Colonic mucosa (tissue), 4 donors: ENCODE data around the gene PEX5L. TPM values are rescaled to one million over a fixed set of nuclear protein-coding genes. Genes with fewer than 3 reads are reported as not detected.
"Not testable (repeated sequence)": the region's sequence is repeated elsewhere in the genome, so short reads cannot be mapped to it uniquely, and the experiment has no call there.

Experiments
- DNase-seq: peaks from one replicate; pipeline ENCODE4 v3.0.0-alpha.2; 2020
- H3K27ac ChIP-seq: fragments of 200-600 bp; one replicate; pipeline ENCODE4 v1.8.0; 2021
- H3K27me3 ChIP-seq: fragments of 200-600 bp; one replicate; pipeline ENCODE4 v1.8.0; 2021
- H3K36me3 ChIP-seq: fragments of 200-600 bp; one replicate; pipeline ENCODE4 v1.8.0; 2021
- H3K4me1 ChIP-seq: fragments of 200-600 bp; one replicate; pipeline ENCODE4 v1.8.0; 2021; ENCODE audit warnings: mild to moderate bottlenecking
- H3K4me3 ChIP-seq: fragments of 200-600 bp; one replicate; pipeline ENCODE4 v1.8.0; 2021
- H3K9ac ChIP-seq, 2 donors: one replicate each; pipeline ENCODE4 v1.7.0; 2013; ENCODE audit warnings: control low read depth in 2 of 2, low read depth in 2 of 2, low read length in 2 of 2
- H3K9me3 ChIP-seq: fragments of 200-600 bp; one replicate; pipeline ENCODE4 v1.8.0; 2021
- intact Hi-C: fragments of 100-400 bp; cut with DNase I; formaldehyde crosslinking; loops from one replicate; pipeline ENCODE4 v1.14.1; 2022
- total RNA-seq, 2 donors: library from RNA; stranded (reverse); fragmentation: NEBNext Ultra II Directional in 1 of 2; extraction: Animal tissue kit (Norgen Biotek cat#: 25700) in 1 of 2; gene quantifications; one replicate each; pipeline ENCODE4 v1.2.1, GENCODE V29; 2021
- TF ChIP-seq, protein P1 (sequence below): fragments of 200-600 bp; IDR thresholded peaks from one replicate; pipeline ENCODE4 v1.8.0; 2022; ENCODE audit warnings: antibody characterized with exemption, mild to moderate bottlenecking
- donor health status: healthy.
- donor health status: DM: no; HTN: no; CAD: no.
- donor health status: DM: no; HTN: no; CAD: no.

Gene PEX5L
- total RNA-seq, 2 donors from 2014 or later = not detected

DNA sequence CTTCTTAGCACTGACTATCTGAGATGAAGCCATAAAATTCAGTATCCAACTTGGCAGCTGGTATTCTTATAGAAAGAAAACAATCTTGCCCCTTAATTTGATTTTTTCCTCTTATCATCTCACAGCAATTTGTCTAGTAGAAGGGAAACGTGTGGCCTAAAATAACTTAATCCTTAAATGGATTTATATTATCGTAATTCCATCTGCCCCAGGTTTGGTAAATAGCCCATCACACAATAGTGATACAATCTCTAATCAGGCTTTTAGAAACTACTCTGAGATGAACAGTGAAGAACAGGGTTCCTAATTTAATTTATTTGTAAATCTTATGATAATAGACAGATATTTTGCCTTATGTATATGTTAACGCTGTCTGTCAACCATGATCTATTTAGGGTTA, 24.8 kb downstream of the PEX5L start:
- no peaks in the 10 kb centered on the region for H3K27me3 ChIP-seq
- no peak overlapping the region for H3K9ac ChIP-seq
- no peak overlapping the region for H3K4me3 ChIP-seq
- no peak for DNase-seq
- TF ChIP-seq, protein P1, sequence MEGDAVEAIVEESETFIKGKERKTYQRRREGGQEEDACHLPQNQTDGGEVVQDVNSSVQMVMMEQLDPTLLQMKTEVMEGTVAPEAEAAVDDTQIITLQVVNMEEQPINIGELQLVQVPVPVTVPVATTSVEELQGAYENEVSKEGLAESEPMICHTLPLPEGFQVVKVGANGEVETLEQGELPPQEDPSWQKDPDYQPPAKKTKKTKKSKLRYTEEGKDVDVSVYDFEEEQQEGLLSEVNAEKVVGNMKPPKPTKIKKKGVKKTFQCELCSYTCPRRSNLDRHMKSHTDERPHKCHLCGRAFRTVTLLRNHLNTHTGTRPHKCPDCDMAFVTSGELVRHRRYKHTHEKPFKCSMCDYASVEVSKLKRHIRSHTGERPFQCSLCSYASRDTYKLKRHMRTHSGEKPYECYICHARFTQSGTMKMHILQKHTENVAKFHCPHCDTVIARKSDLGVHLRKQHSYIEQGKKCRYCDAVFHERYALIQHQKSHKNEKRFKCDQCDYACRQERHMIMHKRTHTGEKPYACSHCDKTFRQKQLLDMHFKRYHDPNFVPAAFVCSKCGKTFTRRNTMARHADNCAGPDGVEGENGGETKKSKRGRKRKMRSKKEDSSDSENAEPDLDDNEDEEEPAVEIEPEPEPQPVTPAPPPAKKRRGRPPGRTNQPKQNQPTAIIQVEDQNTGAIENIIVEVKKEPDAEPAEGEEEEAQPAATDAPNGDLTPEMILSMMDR = no peak
- no peaks in the 10 kb centered on the region for H3K36me3 ChIP-seq
- no peaks in the 10 kb centered on the region for H3K9me3 ChIP-seq
- no peak overlapping the region for H3K27ac ChIP-seq
- H3K4me1 ChIP-seq = no peaks in the 10 kb centered on the region
- intact Hi-C loops = no loop called here

DNA sequence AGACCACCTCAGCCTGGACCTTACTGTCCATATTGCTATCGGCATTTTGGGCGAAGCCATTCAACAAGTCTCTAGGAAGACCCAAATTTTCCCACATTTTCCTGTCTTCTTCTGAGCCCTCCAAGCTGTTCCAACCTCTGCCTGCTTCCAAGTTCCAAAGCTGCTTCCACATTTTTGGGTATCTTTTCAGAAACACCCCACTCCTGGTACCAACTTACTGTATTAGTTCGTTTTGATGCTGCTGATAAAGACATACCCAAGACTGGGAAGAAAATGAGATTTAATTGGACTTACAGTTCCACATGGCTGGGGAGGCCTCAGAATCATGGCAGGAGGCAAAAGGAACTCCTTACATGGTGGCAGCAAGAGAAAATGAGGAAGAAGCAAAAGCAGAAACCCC, 28.4 kb downstream of the PEX5L start:
- H3K9ac ChIP-seq, H3K27ac ChIP-seq, H3K27me3 ChIP-seq, H3K4me3 ChIP-seq, H3K9me3 ChIP-seq, intact Hi-C loops, H3K36me3 ChIP-seq, DNase-seq, H3K4me1 ChIP-seq: not testable (repeated sequence)

GRCh38 chr3:180004542-180004941, 32.2 kb downstream of the PEX5L start:
- H3K27ac ChIP-seq = no peak overlapping the region
- H3K4me3 ChIP-seq = no peak overlapping the region
- no peaks in the 10 kb centered on the region for H3K36me3 ChIP-seq
- intact Hi-C loops = no loop called here
- H3K9me3 ChIP-seq = no peaks in the 10 kb centered on the region
- no peaks in the 10 kb centered on the region for H3K27me3 ChIP-seq
- H3K4me1 ChIP-seq = no peaks in the 10 kb centered on the region
- TF ChIP-seq, protein P1 = no peak
- no peak for DNase-seq
- no peak overlapping the region for H3K9ac ChIP-seq

DNA sequence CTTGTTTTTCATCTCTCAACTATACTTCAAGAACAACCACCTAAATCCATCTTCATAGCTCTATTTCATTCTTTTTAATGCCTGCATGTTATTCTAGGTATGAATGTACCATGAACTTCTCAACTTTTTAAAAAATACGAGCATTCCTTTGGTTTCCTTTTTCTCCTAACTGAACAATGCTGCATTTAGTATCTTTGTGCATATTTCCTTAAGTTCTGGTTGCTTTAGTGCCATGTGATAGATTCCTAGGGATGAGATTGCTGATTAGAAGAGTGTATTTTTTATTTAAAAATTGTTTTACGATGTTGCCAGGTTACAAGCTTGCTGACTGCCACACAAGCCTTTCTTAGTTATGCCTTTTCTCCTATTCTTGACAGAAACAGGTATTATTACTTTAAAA, 34.7 kb downstream of the PEX5L start:
- intact Hi-C loops = no loop called here
- no peak overlapping the region for H3K4me3 ChIP-seq
- no peak overlapping the region for H3K9ac ChIP-seq
- H3K27me3 ChIP-seq = no peaks in the 10 kb centered on the region
- H3K9me3 ChIP-seq = no peaks in the 10 kb centered on the region
- H3K4me1 ChIP-seq = no peaks in the 10 kb centered on the region
- H3K27ac ChIP-seq = no peak overlapping the region
- no peak for DNase-seq
- H3K36me3 ChIP-seq = no peaks in the 10 kb centered on the region
- TF ChIP-seq, protein P1 = no peak

DNA sequence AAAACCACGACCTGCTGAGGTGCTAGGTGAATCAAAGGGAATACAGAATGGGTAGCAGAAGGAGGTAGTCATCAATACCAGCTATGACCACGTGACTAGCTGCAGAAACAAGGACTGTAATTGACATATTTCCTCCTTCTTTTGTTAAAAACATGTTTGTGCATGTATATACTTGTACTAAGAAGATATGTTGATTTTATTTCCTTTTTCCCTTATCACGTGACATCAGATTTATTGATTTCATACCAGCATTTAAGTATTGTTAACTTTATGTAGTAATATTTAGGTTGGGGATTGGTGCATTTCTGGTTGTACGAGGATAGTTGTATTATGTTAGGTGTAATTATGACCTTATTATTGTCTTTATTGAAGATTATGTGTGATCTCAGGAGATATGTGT, 36.2 kb downstream of the PEX5L start:
- no peak overlapping the region for H3K27ac ChIP-seq
- TF ChIP-seq, protein P1 = no peak
- no peaks in the 10 kb centered on the region for H3K27me3 ChIP-seq

DNA sequence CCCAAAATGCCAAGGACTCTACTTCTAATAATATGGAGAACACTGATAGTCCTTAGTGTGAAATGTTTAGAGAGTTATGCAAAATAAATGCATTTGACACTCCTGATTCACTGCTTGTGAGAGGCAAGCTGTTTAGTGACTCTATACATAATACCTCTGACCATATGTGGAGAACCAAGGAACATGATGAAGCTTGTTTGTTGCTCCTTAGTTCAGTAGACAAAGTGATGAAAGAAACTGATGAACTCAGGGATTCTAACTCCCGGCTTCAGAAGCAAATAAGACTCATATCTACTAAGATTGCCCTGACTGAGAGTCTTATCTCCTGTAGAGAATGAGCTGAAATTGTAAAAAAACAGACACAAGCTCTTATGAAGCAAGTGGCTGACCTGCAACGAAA, 41.3 kb downstream of the PEX5L start:
- TF ChIP-seq, protein P1 = no peak
- intact Hi-C loops = no loop called here

More for the DNA sequence above, 36.2 kb downstream of the PEX5L start:
- Histone ChIP-seq H3K36me3 (no peaks in the 10 kb centered on the region), H3K4me3 (no peak overlapping the region), H3K9ac (no peak overlapping the region), H3K4me1 (no peaks in the 10 kb centered on the region), H3K9me3 (no peaks in the 10 kb centered on the region)
- DNase-seq = no peak
- intact Hi-C loops = no loop called here

More for the DNA sequence above, 41.3 kb downstream of the PEX5L start:
- DNase-seq = no peak
- no peaks in the 10 kb centered on the region for H3K4me1 ChIP-seq
- H3K9ac ChIP-seq = no peak overlapping the region
- H3K36me3 ChIP-seq = no peaks in the 10 kb centered on the region
- no peaks in the 10 kb centered on the region for H3K9me3 ChIP-seq
- H3K27me3 ChIP-seq = no peaks in the 10 kb centered on the region
- H3K27ac ChIP-seq = no peak overlapping the region
- H3K4me3 ChIP-seq = no peak overlapping the region
